ENCODE data around the gene NET1. TPM values are rescaled to one million over a fixed set of nuclear protein-coding genes. Genes with fewer than 3 reads are reported as not detected.

Gene NET1
- total RNA-seq, 1 donor from 2014 or later = 90.5 TPM

DNA sequence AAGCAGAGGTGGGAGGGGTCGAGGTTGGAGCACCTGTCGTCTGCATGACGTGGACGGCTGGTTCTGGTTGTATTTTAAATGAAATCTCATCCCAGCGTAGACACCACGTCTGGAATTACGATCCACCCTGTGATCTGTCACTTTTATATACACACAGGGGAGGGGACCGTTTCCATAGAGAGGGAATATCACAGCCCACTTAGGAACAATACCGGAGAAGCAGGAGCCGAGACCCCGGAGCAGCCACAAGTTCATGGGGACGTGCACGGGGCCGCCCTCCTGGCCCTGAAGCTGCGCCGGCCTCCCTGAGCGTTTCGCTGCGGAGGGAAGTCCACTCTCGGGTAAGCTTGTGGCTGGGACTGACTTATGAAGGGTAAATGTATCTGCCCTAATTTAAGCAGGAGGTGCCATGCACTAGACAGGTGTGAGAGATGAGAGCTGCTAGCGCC lies 47.4 kb upstream of the NET1 start, which contains the start of gene UCN3:
Gene UCN3 (plus strand): TSS at position 77 of the 449 bp plus-strand sequence. CDS start 8,755 bp downstream, outside the sequence.
- Histone ChIP-seq H2AFZ (replicated peaks) (no peak within 1 kb of the TSS), H3K9ac (no peak within 1 kb of the TSS), H4K20me1 (ENCODE audit: low read depth) (no peaks in the 10 kb centered on the region), H3K4me2 (no peak within 1 kb of the TSS), H3K4me1 (no peaks in the 10 kb centered on the region), H3K9me3 (ENCODE audit: low read depth) (no peaks in the 10 kb centered on the region), H3K79me2 (ENCODE audit: low read depth) (no peaks in the 10 kb centered on the region), H3K4me3 (no peak within 1 kb of the TSS), H3K27ac (no peak within 1 kb of the TSS), H3K27me3 (no peaks in the 10 kb centered on the region), H3F3A (ENCODE audit: low read depth) (peaks cover 3% of the 10 kb centered on the region), H3K36me3 (no peaks in the 10 kb centered on the region)
- no peaks in the 10 kb centered on the region for H3K36me3 Mint-ChIP-seq
- H3K4me3 Mint-ChIP-seq = no peak within 1 kb of the TSS
- H3K27me3 Mint-ChIP-seq (ENCODE audit: insufficient read depth, low read depth) = peaks cover 5% of the 10 kb centered on the region
- H3K9me3 Mint-ChIP-seq = peaks cover 4% of the 10 kb centered on the region
- peaks cover 6% of the 10 kb centered on the region for H3K4me1 Mint-ChIP-seq
- TF ChIP-seq CTCF (IDR thresholded peaks at IDR 0.05) = no peak
- TF ChIP-seq EZH2 (IDR thresholded peaks at IDR 0.05) = no peak
- TF ChIP-seq EZH2phosphoT487 (IDR thresholded peaks at IDR 0.05) = no peak
- H3K27ac Mint-ChIP-seq = peak within 1 kb of the TSS; percentile 6
- no peak for DNase-seq (ENCODE audit: low spot score)

DNA sequence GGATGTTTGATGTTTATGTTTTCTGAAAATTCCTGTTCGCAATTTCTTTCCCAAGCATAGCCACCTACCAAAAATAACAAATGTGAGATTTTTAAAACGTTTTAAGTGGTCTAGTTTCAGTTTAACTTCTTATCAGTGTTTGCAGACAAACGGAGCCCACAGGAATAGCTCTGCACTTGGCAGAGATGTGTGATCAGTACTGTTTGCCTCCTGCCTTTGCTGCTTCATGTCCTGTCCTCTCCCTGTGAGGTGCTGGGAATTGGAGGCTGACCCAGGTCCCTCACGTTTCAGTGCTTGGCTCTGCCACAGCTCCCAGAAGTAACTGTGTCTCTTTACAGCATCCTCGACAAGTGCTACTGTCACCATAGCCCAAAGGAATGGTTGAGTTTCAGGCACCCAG lies 46.4 kb upstream of the NET1 start:
- H3K4me2 ChIP-seq = no peak overlapping the region
- H3F3A ChIP-seq (ENCODE audit: low read depth) = peaks cover 11% of the 10 kb centered on the region
- no peaks in the 10 kb centered on the region for H4K20me1 ChIP-seq (ENCODE audit: low read depth)
- Mint-ChIP-seq H3K4me1 (peaks cover 6% of the 10 kb centered on the region), H3K27ac (no peak overlapping the region), H3K36me3 (no peaks in the 10 kb centered on the region), H3K27me3 (ENCODE audit: insufficient read depth, low read depth) (peaks cover 11% of the 10 kb centered on the region), H3K4me3 (no peak overlapping the region), H3K9me3 (peaks cover 11% of the 10 kb centered on the region)
- TF ChIP-seq EZH2phosphoT487 (IDR thresholded peaks at IDR 0.05) = no peak
- TF ChIP-seq CTCF (IDR thresholded peaks at IDR 0.05) = no peak
- TF ChIP-seq EZH2 (IDR thresholded peaks at IDR 0.05) = no peak
- no peak for DNase-seq (ENCODE audit: low spot score)
- H3K4me3 ChIP-seq = no peak overlapping the region
- H3K27me3 ChIP-seq = no peaks in the 10 kb centered on the region
- no peak overlapping the region for H3K9ac ChIP-seq
- no peak overlapping the region for H2AFZ ChIP-seq (replicated peaks)
- no peaks in the 10 kb centered on the region for H3K79me2 ChIP-seq (ENCODE audit: low read depth)
- H3K27ac ChIP-seq = no peak overlapping the region
- H3K36me3 ChIP-seq = no peaks in the 10 kb centered on the region
- no peaks in the 10 kb centered on the region for H3K9me3 ChIP-seq (ENCODE audit: low read depth)
- H3K4me1 ChIP-seq = no peaks in the 10 kb centered on the region

DNA sequence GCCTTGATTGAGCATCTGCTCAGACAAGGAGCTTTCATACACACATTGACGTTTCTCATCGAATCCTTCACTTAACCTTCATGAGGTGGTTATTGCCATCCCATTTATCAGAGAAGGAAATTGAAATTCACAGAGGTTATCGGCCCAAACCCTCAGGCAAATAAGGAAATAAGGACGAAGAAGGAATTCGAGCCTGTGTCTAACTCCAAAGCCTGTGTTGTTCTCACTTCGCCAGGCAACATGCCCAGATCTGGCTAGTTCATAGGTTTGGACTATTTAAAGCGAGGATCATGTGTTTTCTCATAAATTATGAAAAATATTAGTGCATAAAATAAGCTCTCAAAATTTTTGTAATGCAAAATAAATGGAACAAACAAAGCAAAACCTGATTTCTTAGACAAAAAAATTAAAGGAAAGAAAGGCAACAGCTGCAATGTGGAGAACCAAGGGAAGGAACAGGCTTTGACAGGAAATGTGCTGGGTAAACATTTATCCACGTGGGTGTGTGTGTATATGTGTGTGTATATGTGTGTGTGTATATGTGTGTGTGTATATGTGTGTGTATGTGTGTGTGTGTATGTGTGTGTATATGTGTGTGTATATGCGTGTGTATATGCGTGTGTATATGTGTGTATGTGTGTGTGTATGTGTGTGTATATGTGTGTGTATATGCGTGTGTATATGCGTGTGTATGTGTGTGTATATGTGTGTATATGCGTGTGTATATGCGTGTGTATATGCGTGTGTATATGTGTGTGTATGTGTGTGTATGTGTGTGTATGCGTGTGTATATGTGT lies 42.8 kb upstream of the NET1 start:
- Mint-ChIP-seq H3K4me3 (no peak overlapping the region), H3K27me3 (ENCODE audit: insufficient read depth, low read depth) (peaks cover 19% of the 10 kb centered on the region), H3K9me3 (peaks cover 18% of the 10 kb centered on the region)

More for the DNA sequence above, 42.8 kb upstream of the NET1 start:
- DNase-seq (ENCODE audit: low spot score) = no peak
- no peaks in the 10 kb centered on the region for H4K20me1 ChIP-seq (ENCODE audit: low read depth)
- H3K27ac ChIP-seq = no peak overlapping the region
- Mint-ChIP-seq H3K36me3 (peaks cover 3% of the 10 kb centered on the region), H3K27ac (no peak overlapping the region), H3K4me1 (peaks cover 9% of the 10 kb centered on the region)
- no peak for TF ChIP-seq EZH2 (IDR thresholded peaks at IDR 0.05)
- no peak for TF ChIP-seq EZH2phosphoT487 (IDR thresholded peaks at IDR 0.05)
- no peak for TF ChIP-seq CTCF (IDR thresholded peaks at IDR 0.05)
- H3K36me3 ChIP-seq = no peaks in the 10 kb centered on the region
- H3K4me2 ChIP-seq = no peak overlapping the region
- H2AFZ ChIP-seq (replicated peaks) = no peak overlapping the region
- H3K9ac ChIP-seq = no peak overlapping the region
- H3K4me1 ChIP-seq = no peaks in the 10 kb centered on the region
- H3K4me3 ChIP-seq = no peak overlapping the region
- H3F3A ChIP-seq (ENCODE audit: low read depth) = peaks cover 17% of the 10 kb centered on the region
- H3K27me3 ChIP-seq = no peaks in the 10 kb centered on the region
- H3K79me2 ChIP-seq (ENCODE audit: low read depth) = no peaks in the 10 kb centered on the region
- H3K9me3 ChIP-seq (ENCODE audit: low read depth) = no peaks in the 10 kb centered on the region

Measured in neural progenitor cell (in vitro differentiated cells).